Smooth muscle cell of the brain vasculature (primary cell): ENCODE results near the gene ATP5F1E.
"Not testable (repeated sequence)": the region's sequence is repeated elsewhere in the genome, so short reads cannot be mapped to it uniquely, and the experiment has no call there.

ENCODE experiments used
- DNase-seq: peaks from one replicate; pipeline ENCODE4 v3.0.0-alpha.2; 2012; ENCODE audit warnings: low read depth, low spot score

Gene ATP5F1E

DNA sequence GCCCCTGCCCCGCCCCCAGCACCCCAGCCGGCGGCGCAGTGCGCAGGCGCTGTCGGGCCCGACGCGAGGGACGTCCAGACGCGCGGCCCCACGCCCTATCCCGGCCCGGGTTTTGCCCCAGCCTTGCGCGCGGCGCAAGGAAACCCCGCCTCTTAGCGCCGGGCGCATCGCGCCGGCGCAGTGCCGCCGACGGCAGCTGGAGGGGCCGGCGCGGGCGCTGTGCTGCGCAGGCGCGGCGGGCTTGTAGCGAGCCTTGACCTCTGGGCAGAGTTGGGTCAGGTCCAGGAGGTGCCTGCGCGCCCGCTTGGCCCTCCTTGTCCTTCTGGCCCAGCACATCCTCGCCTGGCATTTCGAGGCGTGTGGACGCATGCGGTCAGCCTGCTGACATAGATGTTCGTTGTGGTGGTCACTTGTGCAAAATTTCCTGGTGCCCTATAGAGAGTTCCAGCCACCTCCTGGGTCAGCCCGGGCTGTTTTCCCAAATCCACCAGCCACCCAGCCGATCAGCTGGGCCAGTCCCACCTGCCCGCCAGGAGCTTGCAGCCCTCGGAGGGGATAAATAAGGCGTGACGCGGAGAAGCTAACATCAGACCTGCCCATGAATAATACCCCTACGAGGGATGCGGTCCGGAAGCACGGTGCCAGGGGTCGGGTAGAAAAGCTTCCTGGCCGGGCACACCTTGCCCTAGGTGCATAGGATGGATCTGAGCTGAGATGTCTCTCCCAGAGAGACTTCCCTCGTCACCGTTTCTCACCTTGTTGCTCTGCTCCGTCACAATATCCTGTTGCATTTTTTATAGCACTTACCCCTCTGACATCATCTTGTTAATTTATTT, 10.9 kb upstream of the ATP5F1E start:
- DNase-seq, result peak; percentile 78

DNA sequence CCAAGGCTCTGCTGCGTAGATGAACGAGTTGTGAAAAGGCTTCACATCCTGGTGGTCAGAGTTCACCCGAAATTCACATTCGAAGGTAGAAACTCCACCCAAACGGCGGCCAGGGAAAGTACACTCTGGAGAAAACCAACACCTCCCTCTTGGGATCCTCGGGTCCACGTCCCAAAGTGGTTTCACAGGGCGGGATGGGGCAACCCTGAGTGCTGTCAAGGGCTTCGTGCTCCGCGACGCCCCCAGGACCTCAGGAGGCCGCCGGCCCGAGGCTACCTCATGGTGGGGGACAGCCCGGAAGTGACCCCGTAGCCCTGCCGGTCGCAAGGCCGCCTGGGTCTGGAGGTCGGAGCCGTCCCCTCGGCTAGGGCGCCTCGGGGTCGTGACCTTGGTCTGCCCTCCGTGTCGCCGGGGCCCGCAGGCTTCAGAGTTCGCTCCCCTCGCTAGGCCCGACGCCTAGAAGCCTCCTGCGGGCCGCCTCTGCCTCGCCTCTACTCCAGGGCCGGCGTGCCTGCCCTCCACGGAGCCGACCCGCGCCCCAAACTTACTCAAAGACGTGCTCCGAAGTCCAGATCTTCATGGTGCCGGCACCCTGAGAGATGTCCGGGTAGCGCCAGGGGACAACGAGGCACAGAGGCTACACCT, 10.1 kb upstream of the ATP5F1E start, which contains the start of gene PRELID3B:
PRELID3B (minus strand) TSS at position 636 of the 645 bp plus-strand sequence; CDS start at position 580, 56 bp downstream.
- DNase-seq, result no peak

DNA sequence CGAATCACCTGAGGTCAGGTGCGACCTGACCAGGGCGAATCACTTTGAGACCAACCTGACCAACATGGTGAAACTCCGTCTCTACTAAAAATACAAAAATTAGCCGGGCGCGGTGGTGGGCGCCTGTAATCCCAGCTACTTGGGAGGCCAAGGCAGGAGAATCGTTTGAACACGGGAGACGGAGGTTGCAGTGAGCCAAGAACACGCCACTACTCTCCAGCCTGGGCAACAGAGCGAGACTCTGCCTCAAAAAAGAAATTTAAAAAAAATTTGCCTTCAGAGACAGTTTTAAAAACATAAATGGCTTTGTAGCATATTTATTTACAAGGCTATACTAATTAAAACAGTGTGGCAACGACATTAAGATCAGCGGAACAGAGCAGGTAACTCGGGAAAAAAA, 9.4 kb upstream of the ATP5F1E start:
- not testable (repeated sequence) for DNase-seq

DNA sequence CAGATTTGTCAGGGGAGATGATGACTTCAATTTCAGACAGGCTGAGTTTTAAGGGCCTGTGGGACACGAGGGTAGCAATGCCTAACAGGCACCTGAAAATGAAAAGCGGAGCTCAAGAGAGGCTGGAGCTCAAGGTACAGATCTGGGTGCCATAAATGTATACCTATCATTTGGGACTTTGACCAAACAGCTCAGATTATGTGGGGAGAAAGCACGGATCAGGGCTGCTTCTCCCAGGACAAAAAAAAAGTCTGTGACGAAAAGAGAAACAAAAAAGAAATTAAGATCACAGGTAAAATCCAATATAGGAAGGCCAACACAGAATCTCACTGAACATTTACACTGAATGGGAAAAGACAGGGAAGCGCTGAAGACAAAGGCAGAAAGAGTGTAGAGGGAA, 8.5 kb upstream of the ATP5F1E start:
- no peak for DNase-seq

DNA sequence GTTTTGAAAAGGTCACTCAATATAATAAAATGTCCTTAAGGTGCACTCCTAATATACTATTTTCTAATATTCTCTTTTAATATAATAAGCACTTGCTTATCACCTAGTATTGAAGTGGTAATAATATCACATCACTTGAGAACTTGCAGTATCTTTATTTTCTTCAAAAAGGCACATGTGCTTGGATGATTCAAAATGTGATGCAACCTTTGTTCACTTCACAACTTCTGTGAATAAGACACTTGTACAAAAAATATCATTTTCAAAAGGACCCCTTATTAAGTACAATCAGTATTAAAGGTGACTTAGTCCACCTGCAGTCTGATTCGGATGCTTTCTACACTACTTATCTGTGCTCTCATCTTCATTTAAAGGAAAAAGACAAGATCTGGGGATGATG, 7.1 kb upstream of the ATP5F1E start:
- DNase-seq, result no peak

DNA sequence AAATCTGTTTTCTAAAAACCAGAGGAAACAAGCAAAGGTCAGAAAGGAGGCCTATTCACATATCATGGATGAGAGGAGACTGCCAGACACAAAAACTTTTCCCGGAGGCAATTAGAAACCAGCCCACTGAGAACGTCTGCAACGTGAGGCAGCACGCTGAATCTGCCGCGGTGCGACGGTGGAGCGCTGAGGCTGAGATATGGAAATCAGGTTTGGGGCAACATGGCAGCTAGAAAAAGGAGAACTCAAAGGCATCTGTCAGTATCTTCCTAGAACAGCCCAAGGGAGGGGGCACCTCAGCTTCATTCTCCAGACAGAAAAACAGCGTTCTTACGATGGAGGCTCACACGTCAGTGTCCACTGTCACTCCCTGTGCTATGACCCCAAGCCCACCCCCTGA, 5.3 kb upstream of the ATP5F1E start:
- DNase-seq, result no peak

DNA sequence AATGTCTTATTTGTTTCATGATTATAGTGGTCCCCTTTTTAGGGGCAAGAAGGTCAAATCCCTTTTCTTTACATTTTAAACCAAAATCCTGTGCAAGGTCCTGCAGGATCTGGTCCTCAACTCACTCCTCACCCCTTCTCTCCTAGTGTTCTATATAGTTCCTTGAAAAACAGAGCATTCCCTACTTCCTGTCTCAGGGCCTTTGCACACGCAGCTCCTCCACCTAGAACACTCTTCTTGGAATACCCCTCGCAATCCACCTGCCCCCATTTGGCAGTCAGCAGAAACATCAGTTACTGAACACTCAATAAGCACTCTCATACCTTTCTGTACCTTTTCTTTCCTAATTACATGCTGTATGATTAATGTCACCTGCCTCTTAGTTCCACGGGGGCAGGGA, 3.2 kb upstream of the ATP5F1E start:
- no peak for DNase-seq

DNA sequence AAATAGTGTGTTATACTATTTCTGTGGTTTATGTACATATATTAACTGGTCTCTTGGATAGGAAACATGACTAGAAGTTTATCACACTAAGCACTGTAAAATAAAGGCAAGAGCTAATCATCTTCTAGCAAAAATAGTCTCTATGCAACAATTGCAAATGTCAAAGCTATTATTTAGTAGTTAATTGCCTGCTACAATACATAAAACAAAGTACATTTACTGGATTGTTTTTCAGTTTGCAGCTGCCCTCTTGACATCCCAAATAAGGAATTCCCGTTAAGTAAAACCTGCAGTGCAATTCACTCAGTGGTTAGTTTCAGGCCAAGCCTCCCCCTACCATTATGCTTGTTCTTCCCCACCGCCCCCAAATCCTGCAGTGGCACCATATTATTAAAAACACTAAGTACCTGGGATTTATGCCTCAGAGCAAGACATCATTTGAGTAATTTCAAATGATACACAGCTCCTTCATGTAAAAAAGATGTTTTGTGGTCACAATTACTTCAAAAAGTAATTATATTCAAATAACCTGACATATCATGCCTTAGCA, 1.6 kb upstream of the ATP5F1E start:
- no peak for DNase-seq

DNA sequence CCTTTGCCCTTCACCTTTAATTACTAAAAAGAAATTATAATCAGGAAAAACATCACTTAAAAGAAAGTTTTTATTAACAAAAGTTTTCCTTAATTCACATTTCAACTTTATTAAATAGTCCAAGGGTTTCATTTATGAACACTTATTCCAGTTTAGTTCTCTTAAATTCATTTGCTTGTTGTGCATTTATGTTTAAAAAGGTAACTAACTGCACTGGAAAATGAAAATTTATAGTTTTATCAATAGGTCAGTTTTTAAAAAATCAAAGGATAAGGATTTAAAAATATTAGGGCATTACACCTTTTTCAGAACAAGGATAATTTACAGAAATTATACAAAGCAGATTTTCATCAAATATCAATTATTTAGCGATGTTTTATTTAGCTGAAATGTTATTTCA, 958 bp upstream of the ATP5F1E start:
- DNase-seq, result no peak

DNA sequence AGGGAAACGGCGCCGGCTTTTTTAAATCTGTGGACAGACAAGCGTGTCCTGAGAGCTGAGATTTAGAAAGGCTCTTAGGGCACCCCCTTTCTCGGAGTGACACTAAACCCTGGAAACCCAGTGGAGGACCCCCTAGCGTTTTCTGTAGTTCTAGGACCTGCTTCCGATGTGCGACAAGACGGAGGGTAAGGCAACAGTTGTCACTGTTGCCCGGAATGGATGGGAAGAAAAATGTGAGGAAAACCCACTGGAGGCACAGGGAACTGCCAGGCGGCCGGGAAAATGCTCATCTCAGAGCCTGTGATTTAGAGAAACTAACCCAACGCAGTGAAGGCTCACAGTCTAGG, 551 bp upstream of the ATP5F1E start:
- DNase-seq, result peak; percentile 9

DNA sequence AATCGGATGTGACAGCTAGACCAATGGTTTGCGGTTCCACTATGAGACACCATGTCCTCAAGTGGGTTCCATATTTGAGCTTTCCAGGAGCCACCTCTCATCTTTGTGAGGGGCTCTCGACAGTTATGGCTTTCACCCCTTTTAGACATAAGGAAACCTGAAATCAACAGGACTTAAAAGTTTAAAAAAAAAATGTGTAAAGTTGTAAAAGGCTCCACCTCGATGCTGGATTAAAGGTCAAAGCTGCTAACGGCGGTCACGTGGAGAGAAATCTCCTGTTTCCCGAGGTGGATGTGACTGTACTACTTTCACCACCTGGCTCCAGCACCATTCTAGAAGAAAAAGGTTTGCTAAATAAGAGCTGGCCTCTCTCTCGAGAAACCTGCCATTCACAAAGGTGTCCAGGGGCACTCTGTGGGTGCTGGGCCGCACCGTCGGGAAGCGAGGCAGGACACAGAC, 542 bp downstream of the ATP5F1E start:
- no peak for DNase-seq

DNA sequence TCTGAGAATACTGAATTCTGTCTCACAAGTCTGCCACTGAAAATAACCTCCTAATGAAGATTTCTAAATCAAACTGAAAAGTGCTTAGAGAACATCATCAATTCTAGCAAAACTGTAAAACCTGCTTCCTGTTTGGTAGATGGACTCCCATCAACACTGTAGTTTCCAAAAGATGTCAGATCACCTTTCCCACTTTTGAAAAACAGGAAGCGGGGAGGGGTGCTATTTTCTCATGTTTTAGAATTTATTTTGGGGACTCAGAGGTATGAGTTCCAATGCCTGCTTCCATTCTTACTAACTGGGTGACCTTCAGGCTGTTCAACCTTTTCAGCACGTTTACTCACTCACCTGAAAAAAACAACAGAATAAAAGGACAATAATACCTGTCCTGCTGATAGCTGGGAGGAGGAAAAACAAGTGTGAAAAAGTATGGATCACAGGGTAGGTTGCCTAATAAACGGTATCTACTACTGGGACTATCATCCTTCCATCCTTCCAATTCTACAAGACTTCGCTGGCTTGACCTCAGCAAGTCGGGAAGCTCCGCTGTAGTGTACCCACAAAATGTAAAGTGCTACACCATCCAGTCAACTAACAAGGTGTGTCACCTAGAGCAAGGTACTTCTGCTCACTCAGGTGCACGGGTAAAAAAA, 1.1 kb downstream of the ATP5F1E start:
- no peak for DNase-seq

DNA sequence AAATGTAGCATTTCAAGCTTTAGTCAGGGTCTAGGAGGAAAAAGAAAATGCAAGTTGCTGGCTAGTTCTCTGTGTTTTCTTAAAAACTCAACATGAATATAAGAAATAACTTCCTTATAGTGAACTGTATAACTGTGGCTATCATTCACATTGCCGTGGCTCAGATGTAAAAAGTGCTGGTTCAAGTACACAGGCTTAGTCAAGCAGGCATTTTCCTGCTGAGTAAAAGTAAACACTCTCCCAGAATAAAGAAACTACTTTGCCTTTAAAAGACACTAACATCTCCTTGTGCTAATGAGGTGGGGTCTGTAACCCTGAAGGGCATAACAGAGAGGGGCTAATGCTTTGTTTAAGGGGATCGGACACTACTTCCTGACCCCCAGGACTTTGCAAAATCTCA, 3.3 kb downstream of the ATP5F1E start:
- DNase-seq, result no peak

DNA sequence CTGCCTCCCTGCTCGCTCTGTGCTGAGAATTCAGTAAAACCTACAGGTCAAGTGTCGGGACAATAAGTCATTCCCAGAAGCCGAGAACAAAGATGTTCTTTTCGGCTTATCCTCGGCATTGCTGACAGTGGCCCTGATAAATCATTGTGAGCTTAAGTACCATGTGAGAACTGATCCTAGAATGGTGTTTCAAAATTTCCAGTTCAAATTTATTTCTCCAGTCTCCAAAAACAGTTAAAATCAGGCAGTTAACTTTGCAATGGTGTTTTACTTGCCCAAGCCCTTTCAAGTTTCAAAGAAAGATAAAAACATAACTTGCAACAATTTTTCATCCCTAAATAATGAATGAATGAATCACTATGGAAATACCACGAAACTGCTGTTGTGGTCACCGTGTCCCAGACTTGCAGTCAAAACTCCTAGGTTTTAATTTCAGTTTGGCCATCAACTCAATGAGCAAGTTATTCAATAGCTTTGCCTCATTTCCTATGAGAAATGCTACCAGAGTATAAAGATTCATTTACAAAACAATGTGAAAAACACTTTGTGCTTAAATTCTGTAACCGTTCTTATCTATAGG, 4.3 kb downstream of the ATP5F1E start:
- no peak for DNase-seq

DNA sequence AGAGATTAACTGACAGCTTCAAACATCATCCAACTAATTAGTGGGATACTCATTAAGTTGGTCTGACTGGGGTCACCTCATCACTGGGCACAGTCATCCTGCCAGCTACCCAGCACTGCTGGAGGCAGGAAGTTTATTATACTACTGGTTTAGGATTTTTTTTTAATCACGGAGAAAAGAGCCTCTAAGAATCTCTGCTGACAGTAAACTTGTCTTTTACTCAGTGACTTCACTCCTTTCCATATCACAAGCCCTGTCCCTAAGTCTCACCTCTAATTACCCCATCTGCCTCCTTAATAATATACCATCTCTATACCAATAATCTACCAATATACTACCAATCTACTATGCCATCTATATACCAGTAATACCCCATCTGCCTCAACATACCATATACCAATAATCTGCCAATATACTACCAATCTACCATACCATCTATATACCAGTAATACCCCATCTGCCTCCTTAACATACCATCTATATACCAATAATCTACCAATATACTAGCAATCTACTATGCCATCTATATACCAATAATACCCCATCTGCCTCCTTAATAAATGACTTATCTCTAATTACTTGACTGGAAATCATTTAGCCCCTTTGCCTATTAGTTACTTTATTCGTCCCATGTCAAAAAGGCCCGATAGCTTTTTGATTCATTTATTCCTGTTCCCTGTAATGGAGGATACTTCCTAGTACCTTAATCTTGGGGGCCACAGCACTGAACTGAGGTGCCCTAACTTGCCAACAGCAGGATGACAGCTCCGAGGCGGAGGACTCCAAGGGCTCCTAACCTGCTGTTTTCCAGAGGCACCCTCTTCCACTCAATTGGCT, 5.0 kb downstream of the ATP5F1E start:
- DNase-seq, result no peak

DNA sequence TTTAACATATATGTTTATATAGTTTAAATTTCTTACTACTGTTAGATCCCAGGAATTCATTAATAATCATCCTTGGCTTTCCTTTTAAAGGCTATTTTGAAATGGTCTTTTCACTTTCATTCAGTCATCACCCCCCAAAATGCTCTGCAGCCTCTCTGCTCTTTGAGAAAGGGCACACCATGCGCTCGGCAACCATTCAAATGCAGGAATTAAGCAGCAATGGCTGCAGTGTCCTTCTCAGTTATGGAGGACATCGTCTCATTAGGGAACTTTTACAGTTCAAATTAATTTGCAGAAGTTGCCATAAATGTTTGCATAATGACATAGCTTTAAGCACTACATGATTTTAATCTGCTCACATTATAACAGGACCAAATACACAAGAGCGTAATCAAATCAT, 6.6 kb downstream of the ATP5F1E start:
- no peak for DNase-seq

DNA sequence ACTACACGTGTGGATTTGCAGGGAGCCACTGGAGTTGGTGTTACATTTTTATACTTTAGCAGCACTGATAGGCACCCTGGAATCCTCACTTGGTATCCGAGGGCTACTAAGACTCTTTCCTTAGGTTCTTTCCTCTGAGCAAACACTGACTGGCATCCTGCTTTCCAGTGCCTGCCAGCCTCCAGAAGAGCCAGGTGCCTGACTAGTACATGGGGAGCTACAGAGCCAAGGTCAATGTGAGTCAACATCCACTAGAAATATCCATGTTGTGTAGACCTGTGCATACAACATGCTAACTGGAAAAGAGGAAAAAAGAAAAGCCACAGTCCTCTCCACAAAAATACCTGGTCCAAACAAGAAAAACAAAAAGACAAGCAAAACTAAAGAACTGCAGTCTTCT, 7.0 kb downstream of the ATP5F1E start:
- DNase-seq, result no peak

DNA sequence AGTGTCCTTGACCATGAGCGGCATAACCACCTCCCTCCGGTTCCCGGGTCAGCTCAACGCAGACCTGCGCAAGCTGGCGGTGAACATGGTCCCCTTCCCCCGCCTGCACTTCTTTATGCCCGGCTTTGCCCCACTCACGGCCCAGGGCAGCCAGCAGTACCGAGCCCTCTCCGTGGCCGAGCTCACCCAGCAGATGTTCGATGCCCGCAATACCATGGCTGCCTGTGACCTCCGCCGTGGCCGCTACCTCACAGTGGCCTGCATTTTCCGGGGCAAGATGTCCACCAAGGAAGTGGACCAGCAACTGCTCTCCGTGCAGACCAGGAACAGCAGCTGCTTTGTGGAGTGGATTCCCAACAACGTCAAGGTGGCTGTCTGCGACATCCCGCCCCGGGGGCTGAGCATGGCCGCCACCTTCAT, 8.0 kb downstream of the ATP5F1E start:
- no peak for DNase-seq

DNA sequence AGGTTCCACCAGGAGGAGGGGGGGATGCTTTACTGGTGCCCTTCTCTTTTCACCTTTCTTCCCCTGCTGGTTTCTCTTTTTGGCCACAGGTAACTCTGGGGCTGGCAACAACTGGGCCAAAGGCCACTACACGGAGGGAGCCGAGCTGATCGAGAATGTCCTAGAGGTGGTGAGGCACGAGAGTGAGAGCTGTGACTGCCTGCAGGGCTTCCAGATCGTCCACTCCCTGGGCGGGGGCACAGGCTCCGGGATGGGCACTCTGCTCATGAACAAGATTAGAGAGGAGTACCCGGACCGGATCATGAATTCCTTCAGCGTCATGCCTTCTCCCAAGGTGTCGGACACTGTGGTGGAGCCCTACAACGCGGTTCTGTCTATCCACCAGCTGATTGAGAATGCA, 8.5 kb downstream of the ATP5F1E start:
- DNase-seq, result no peak

DNA sequence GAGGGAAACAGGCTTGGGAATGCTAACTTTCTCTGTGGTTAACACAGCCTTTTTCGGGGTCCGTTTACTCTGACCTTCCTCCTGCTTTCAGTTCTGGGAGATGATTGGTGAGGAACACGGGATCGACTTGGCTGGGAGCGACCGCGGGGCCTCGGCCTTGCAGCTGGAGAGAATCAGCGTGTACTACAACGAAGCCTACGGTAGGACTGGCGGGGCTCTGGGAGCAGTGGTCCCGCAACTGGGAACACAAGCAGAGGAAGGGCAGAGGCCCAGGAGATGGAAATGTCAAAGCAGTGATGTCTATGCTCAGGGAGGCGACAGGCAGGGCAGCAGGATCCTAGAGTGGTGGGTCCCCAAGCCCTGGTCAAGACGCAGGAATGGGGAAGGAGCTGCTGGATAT, 9.4 kb downstream of the ATP5F1E start:
- no peak for DNase-seq

DNA sequence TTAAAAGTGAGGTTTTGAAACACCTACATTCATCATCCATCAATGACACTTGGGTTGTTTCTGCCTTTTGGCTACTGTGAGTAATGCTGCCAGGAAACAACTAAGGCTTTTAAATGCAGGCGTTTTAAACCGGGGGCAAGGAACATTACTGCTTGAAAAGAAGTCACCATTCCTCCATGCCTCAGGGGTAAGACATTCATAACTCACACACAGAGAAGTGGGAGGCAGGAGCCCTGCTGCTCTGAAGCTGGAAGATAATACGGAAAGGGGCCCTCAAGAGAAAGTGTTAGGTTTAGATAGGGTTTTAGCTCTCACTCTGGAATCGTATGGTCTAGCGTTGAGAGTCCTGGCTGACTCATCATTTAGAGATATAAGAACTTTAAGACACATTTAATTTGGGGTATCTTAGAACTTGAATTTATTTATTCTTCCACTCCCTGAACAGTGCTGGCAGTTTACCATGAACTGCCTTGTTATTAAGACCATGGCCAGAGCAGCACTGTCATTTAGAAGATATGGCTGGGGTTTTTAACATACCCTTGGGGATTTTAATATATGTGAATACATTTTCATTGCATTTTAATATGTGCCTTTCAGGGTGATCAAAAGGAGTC, 11.1 kb downstream of the ATP5F1E start:
- DNase-seq, result no peak
